Fibroblast of skin of scalp (primary cell): ENCODE measurements around the gene HP.

Experiments used
- DNase-seq: peaks from one replicate; pipeline ENCODE4 v3.0.0-alpha.2; 2013

Gene HP

GRCh38 chr16:72092832-72093447 lies 38.6 kb downstream of the HP start:
- peak; percentile 58 for DNase-seq

GRCh38 chr16:72093448-72094265 lies 39.4 kb downstream of the HP start, which contains the start of the genes DHX38 and TXNL4B:
DHX38 (plus strand) TSS chr16:72093847; CDS start chr16:72096158, 2,311 bp downstream.
TXNL4B (minus strand) TSS chr16:72093620; CDS start chr16:72090749, 2,871 bp downstream.
- peak; percentile 99 for DNase-seq

- DNase-seq, result no peak
Observed at GRCh38 chr16:72094266-72094610, 39.9 kb downstream of the HP start.

GRCh38 chr16:72098936-72099335 lies 44.6 kb downstream of the HP start:
- DNase-seq, result no peak

GRCh38 chr16:72099377-72099818 lies 45.1 kb downstream of the HP start:
- DNase-seq, result peak; percentile 46

- DNase-seq, result no peak
Observed at GRCh38 chr16:72101195-72101594, 46.9 kb downstream of the HP start.

GRCh38 chr16:72104905-72105304 lies 50.6 kb downstream of the HP start:
- DNase-seq, result no peak

- no peak for DNase-seq
Observed at GRCh38 chr16:72105978-72106377, 51.7 kb downstream of the HP start.

GRCh38 chr16:72107371-72107770 lies 53.1 kb downstream of the HP start:
- DNase-seq, result no peak

GRCh38 chr16:72108353-72109102 lies 54.2 kb downstream of the HP start:
- DNase-seq, result no peak

- no peak for DNase-seq
Observed at GRCh38 chr16:72109300-72109699, 55.0 kb downstream of the HP start.

- DNase-seq, result no peak
Observed at GRCh38 chr16:72109966-72110530, 55.7 kb downstream of the HP start.
